Uterus (tissue), 4 donors: ENCODE measurements around the gene DTX4. TPM values are rescaled to one million over a fixed set of nuclear protein-coding genes. Genes with fewer than 3 reads are reported as not detected.

Source experiments
- DNase-seq, 2 donors: peaks; one replicate each; pipeline ENCODE4 v3.0.0-alpha.2; 2019 to 2020
- H3K27ac ChIP-seq, 2 donors: fragments of 200-600 bp; sonication (generic); 1 replicate in 1 of 2; 2 replicates in 1 of 2; pipeline ENCODE4 v1.5.1; 2016 to 2018
- H3K27me3 ChIP-seq, 2 donors: fragments of 200-600 bp; sonication (generic); one replicate each; pipeline ENCODE4 v1.5.1; 2018 to 2019; ENCODE audit warnings: control low read depth in 1 of 2
- H3K36me3 ChIP-seq, 2 donors: fragments of 200-600 bp; sonication (generic); one replicate each; pipeline ENCODE4 v1.5.1; 2019; ENCODE audit warnings: control low read depth in 1 of 2
- H3K4me1 ChIP-seq, 2 donors: fragments of 200-600 bp; sonication (generic); one replicate each; pipeline ENCODE4 v1.5.1; 2018 to 2019; ENCODE audit warnings: control low read depth in 1 of 2
- H3K4me3 ChIP-seq, 2 donors: fragments of 200-600 bp; sonication (generic); 1 replicate in 1 of 2; 2 replicates in 1 of 2; pipeline ENCODE4 v1.5.1; 2018 to 2019; ENCODE audit warnings: mild to moderate bottlenecking in 1 of 2
- H3K9me3 ChIP-seq, 2 donors: fragments of 200-600 bp; sonication (generic); one replicate each; pipeline ENCODE4 v1.5.1; 2019; ENCODE audit warnings: control low read depth in 1 of 2
- POLR2A ChIP-seq, 2 donors: fragments of 450-650 bp; IDR thresholded peaks; one replicate each; pipeline ENCODE4 v1.6.1; 2016; ENCODE audit warnings: antibody characterized with exemption in 2 of 2, mild to moderate bottlenecking in 1 of 2, moderate library complexity in 1 of 2
- intact Hi-C: fragments of 100-400 bp; cut with DNase I; formaldehyde crosslinking; loops from one replicate; pipeline ENCODE4 v1.15.1; 2023; ENCODE audit warnings: low total_unique reads
- total RNA-seq, 4 donors: library from RNA; depleted of rRNA in 3 of 4; stranded (reverse); fragments of >200 nt in 3 of 4; gene quantifications; one replicate each; pipeline versions ENCODE4 v1.1.0 to v1.2.4, GENCODE V29; 2014 to 2023
- TF ChIP-seq, protein P1 (sequence below), 4 experiments: fragments of 200-600 bp in 2 of 4; fragments of 450-650 bp in 2 of 4; sonication (generic) in 2 of 4; IDR thresholded peaks; one replicate each; pipeline ENCODE4 v1.5.1; 2016 to 2019; ENCODE audit warnings: antibody characterized with exemption in 4 of 4, mild to moderate bottlenecking in 2 of 4, moderate library complexity in 1 of 4
- donor health status: DM: yes; HTN: yes; CAD: no.

The DTX4 gene
- total RNA-seq, 4 donors from 2014 or later: 3.2 to 17.8 (median 9.2) TPM

DNA sequence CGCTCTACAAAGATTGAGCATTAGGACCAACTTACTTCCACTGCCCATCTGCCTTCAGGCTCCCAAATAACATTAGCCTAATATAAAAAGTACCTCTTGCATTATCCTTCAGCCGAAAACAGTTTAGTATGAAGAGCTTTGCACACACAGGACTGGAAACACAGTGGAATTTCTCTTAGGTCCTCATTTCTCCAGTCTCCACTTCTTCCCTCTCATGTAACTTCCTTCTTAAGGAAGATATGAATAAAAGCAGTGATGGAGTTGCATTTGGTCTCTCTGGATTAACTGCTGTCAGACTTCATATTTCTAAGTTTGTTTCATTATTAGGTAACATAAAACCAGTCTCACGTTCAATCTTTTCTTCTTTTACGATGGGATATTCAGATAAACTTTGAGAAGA lies 46.4 kb downstream of the DTX4 start:
- DNase-seq: no peak
- no peak for TF ChIP-seq POLR2A (IDR thresholded peaks at IDR 0.05)
- TF ChIP-seq, protein P1, sequence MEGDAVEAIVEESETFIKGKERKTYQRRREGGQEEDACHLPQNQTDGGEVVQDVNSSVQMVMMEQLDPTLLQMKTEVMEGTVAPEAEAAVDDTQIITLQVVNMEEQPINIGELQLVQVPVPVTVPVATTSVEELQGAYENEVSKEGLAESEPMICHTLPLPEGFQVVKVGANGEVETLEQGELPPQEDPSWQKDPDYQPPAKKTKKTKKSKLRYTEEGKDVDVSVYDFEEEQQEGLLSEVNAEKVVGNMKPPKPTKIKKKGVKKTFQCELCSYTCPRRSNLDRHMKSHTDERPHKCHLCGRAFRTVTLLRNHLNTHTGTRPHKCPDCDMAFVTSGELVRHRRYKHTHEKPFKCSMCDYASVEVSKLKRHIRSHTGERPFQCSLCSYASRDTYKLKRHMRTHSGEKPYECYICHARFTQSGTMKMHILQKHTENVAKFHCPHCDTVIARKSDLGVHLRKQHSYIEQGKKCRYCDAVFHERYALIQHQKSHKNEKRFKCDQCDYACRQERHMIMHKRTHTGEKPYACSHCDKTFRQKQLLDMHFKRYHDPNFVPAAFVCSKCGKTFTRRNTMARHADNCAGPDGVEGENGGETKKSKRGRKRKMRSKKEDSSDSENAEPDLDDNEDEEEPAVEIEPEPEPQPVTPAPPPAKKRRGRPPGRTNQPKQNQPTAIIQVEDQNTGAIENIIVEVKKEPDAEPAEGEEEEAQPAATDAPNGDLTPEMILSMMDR (IDR thresholded peaks at IDR 0.05): no peak
- H3K9me3 ChIP-seq: no peaks in the 10 kb centered on the region
- no peaks in the 10 kb centered on the region for H3K4me1 ChIP-seq
- intact Hi-C loops: no loop called here
- peak overlapping the region in 1 of 2 donors; percentile 60 for H3K27ac ChIP-seq
- no peaks in the 10 kb centered on the region for H3K36me3 ChIP-seq
- no peak overlapping the region for H3K4me3 ChIP-seq
- H3K27me3 ChIP-seq: no peaks in the 10 kb centered on the region

GRCh38 chr11:59218893-59219292 lies 47.0 kb downstream of the DTX4 start:
- TF ChIP-seq, protein P1 (IDR thresholded peaks at IDR 0.05): no peak
- no peak for TF ChIP-seq POLR2A (IDR thresholded peaks at IDR 0.05)
- DNase-seq: no peak
- Histone ChIP-seq H3K9me3 (no peaks in the 10 kb centered on the region), H3K36me3 (no peaks in the 10 kb centered on the region), H3K27me3 (no peaks in the 10 kb centered on the region), H3K27ac (no peak overlapping the region), H3K4me3 (no peak overlapping the region), H3K4me1 (no peaks in the 10 kb centered on the region)
- intact Hi-C loops: no loop called here

- TF ChIP-seq, protein P1 (IDR thresholded peaks at IDR 0.05): no peak
- TF ChIP-seq POLR2A (IDR thresholded peaks at IDR 0.05): no peak
- Histone ChIP-seq H3K27ac (no peak overlapping the region), H3K9me3 (no peaks in the 10 kb centered on the region), H3K4me3 (no peak overlapping the region), H3K27me3 (no peaks in the 10 kb centered on the region), H3K4me1 (no peaks in the 10 kb centered on the region), H3K36me3 (no peaks in the 10 kb centered on the region)
- intact Hi-C loops: no loop called here
- DNase-seq: no peak
Measured at GRCh38 chr11:59219836-59220235, 47.9 kb downstream of the DTX4 start.

DNA sequence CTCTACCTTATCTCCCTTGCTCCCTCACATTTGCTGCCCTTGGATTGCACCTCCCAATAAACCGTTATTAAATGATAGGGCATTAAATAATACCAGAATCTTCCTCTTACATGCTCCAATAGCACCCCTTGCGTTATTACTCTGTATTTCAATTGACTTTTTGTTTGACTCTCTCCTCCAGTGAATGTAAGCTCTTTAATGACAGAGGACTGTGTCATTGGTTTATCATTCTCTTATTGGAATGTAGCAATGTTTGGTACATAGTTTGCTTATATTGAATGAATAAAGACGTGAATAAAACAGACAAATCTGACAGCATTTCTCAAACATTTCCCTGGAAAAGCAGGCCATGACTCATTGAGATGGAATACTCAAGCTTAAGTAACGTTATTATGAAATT lies 49.5 kb downstream of the DTX4 start:
- H3K27ac ChIP-seq: no peak overlapping the region
- H3K9me3 ChIP-seq: no peaks in the 10 kb centered on the region
- intact Hi-C loops: no loop called here
- no peak overlapping the region for H3K4me3 ChIP-seq
- H3K36me3 ChIP-seq: no peaks in the 10 kb centered on the region
- H3K27me3 ChIP-seq: no peaks in the 10 kb centered on the region
- no peak for TF ChIP-seq POLR2A (IDR thresholded peaks at IDR 0.05)
- TF ChIP-seq, protein P1 (IDR thresholded peaks at IDR 0.05): no peak
- no peak for DNase-seq
- no peaks in the 10 kb centered on the region for H3K4me1 ChIP-seq

DNA sequence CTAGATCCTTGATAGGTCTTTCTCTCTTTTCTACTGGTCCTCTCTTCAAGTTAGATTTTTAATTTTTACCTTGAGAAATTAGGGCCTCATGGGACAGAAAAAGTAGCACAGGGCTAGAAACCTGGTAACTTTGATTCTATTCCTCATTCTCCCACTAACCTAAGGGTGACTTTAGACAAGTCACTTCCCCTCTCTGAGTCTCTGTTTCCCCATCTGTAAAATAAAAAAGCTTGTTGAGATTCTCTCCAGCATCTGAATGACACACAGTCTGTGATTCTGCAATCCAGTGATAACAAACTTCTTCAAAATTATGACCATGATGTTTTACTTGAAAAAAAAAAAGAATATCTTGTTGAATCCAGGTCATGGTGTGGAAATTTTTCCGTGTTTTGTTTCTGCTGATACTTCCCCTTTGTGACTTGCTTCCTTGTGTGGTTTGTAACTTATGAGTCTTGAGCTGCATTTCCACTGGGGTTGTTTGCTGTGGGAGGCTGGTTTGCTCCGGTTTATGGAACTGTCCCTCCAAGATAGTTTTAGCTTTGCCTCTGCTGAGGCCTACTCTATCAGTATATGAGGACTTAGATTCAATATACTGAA lies 50.6 kb downstream of the DTX4 start:
- Histone ChIP-seq H3K36me3 (no peaks in the 10 kb centered on the region), H3K27me3 (no peaks in the 10 kb centered on the region), H3K9me3 (no peaks in the 10 kb centered on the region), H3K4me3 (no peak overlapping the region), H3K27ac (no peak overlapping the region), H3K4me1 (no peaks in the 10 kb centered on the region)
- intact Hi-C loops: no loop called here
- DNase-seq: no peak
- TF ChIP-seq, protein P1 (IDR thresholded peaks at IDR 0.05): no peak
- TF ChIP-seq POLR2A (IDR thresholded peaks at IDR 0.05): no peak
